DMS 273 (cell line): Measurements from ENCODE around the gene OR10C1.
"Not testable (repeated sequence)": the region's sequence is repeated elsewhere in the genome, so short reads cannot be mapped to it uniquely, and the experiment has no call there.

Experiments used
- DNase-seq: peaks from one replicate; lab custom pipeline; 2025; ENCODE audit not compliant: unreplicated experiment; lab: John Stamatoyannopoulos, UW

The OR10C1 gene

DNA sequence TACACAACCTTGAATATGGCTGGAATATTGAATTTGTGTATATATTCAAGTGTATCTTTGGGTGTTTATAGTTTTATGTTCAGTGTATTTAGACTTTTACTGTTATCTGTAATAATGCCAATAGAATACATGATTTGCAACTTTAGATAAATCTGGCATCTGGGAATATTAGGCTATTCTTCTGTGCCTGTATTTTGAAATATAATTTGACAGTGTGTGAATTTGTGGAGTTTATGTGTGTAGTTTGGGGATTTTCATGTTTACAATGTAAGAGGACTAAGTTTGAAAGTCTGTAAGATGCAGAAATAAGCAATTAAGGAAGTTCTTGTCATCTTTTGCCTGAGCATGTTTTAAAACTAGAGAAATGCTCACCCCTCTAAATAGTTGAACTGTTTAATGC lies at the start of gene OR10C1:
OR10C1 (plus strand) TSS at position 301 of the 400 bp plus-strand sequence. CDS start 710 bp downstream, outside the sequence.
- no peak for DNase-seq

GRCh38 chr6:29395331-29395730 lies 43.8 kb upstream of the OR10C1 start, which contains the start of gene OR12D2:
TSS of gene OR12D2 (plus strand) at chr6:29395631. CDS start at chr6:29396700, 1,069 bp downstream.
- DNase-seq, result no peak

DNA sequence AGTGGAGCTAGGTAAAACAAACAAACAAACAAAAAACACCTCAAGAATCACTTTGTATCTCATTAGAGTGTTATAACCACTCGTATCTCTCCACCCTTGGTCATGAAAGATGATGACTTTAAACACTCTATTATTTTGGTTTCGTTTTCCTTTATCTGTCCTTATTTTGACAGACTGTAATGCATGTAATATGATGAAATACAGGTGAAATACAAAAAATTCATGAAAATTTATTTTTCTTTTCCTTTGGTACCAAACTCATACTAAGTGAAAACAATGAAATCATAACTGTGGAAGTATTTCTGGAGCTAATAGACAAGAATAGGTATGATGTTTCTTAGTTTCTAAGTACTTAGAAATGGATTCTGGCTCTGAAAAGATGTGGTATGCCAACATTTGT lies 39.6 kb upstream of the OR10C1 start:
- no peak for DNase-seq

- no peak for DNase-seq
These were observed 35.3 kb upstream of the OR10C1 start for GRCh38 chr6:29403801-29404200.

DNA sequence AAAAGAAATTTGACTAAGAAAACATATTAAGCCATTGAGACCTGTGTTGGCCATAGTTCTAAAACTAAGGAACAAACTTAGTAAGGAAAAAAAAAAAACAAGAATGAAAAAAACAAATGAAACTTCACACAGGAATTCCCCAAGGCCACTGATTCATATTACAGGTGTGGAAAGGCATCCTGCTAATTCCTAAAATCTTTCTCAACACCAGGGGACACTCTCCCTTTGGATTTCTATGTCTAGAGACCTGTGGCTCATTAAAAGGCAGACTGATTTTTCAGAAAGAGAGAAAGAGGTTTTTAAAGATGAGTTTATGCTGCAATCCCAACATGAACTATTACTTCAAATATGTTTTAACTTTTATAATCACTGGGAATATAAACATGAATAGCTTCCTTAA lies 24.5 kb upstream of the OR10C1 start, which contains the start of gene OR12D1:
OR12D1 (plus strand) TSS at position 341 of the 400 bp plus-strand sequence.
- DNase-seq, result peak; percentile 15

- no peak for DNase-seq
These were observed 19.6 kb upstream of the OR10C1 start for GRCh38 chr6:29419516-29419915.

GRCh38 chr6:29424168-29424567 lies 14.9 kb upstream of the OR10C1 start:
- no peak for DNase-seq

DNA sequence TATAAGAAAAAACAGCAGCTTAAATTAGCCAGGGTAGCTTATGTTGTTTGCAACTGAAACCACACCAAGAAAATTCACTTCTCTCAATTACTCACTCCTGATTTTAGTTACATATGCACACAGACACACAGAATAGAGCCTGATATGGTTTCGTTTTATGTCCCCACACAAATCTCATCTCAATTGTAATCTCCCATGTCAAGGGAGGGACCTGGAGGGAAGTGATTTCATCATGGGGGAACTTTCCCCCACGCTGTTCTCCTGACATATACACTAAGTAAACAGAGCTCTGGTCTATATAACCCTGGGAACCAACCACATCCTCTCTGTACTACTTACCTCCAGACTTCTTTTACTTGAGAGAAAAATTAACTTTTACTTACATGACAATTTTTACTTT lies 14.5 kb upstream of the OR10C1 start:
- DNase-seq, result no peak

DNA sequence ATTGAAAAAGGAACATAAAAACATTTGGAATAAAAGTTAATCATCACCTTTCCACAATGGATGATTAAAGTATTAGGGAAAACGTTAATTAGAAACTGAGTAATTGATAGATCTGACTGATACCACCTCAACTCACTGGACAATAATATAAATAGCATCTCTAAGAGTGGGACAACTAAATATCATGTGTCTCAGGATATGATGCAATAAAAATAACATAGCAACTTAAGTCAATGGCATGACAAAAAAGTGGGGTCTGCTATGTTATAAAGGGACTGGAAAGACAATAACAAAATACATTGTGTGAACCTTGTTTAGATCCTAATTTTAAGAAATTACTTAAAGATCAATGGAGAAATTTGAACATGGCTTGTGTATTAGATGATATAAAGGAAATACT lies 14.0 kb upstream of the OR10C1 start:
- no peak for DNase-seq

- no peak for DNase-seq
These were observed 12.5 kb upstream of the OR10C1 start for GRCh38 chr6:29426654-29427053.

DNA sequence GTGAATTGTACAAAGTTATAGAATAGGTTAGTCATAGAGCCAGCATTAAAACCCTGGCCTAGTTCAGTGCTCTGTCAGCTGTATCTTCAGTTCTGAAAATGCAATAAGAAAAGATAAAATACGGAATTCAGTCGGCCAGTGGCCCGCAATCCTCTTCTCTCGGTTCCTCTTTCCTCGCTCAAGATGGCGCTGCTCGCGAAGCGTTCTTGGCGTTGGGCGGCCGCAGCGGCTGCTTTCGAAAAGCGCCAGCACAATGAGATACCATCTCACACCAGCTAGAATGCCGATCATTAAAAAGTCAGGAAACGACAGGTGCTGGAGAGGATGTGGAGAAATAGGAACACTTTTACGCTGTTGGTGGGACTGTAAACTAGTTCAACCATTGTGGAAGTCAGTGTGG lies 2.4 kb upstream of the OR10C1 start:
- not testable (repeated sequence) for DNase-seq

DNA sequence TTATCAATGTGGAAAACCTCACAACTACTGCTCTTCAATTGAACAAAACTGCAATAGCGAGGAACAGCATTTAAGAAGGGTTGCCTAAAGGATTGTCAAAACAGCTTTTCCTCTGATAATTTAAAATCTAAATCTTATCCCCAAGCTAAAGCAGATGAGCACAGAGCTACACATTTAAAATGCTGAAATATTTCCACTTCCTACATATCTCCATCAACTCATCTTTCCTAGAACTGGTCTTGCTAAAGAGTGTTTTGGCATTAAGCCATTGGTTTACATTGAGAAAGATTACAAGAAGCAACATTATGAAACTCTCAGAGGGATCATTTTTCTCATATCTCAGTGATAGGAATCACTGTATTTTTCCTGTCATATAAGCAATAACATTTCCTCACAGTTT lies 3.6 kb downstream of the OR10C1 start:
- DNase-seq, result no peak

DNA sequence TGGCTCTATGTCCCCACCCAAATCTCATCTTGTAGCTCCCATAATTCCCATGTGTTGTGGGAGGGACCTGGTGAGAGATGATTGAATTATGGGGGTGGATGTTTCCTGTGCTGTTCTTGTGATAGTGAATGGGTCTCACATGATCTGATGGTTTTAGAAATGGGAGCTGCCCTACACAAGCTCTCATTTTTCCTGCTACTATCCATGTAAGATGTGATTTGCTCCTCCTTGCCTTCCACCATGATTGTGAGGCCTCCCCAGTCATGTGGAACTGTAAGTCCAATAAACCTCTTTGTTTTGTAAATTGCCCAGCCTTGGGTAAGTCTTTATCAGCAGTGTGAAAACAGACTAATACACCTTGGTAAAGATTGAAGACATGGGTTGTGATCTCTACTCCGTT lies 4.9 kb downstream of the OR10C1 start:
- not testable (repeated sequence) for DNase-seq

DNA sequence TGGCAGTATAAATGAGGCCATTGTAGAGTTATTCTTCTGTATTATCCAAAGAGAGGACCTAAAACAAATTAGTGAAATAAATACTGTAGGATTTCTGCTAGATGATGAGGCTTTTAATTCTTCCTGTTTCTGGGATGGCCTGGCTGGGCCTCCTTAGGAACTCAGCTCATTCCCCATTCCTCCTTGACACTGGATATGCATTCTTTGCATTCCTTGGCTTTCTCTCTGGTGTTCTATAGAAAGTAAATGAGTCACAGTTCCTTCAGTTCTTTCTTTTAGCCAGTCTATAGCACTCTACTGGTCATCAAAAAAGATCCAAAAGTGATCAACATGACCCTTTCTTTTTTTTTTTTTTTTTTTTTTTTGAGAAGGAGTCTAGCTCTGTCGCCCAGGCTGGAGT lies 8.6 kb downstream of the OR10C1 start:
- no peak for DNase-seq

DNA sequence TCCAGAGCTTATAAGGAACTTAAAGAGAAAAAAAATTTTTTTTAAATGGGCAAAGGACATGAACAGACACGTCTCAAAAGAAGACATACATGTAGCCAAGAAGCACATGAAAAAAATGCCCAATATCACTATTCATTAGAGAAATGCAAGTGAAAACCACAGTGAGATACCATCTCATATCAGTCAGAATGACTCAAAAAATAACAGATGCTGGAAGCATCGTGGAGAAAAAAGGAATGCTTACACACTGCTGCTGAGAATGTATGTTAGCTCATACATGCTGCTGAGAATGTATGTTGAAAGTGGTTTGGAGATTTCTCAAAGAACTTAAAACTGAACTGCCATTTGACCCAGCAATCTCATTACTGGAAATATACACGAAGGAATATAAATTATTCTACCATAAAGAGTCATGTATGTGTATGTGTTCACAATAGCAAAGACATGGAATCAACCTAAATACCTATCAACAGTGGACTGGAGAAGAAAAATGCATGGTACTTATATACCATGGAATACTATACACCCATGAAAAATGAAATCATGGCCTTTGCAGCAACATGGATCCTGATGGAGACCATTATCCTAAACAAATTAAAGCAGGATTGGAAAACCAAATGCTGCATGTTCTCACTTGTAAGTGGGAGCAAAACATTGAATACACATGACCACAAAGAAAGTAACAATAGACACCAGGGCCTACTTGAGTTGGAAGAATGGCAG lies 12.5 kb downstream of the OR10C1 start:
- DNase-seq, result no peak

- no peak for DNase-seq
These were observed 17.9 kb downstream of the OR10C1 start, which contains the start of the genes OR11A1 and OR2H1 for GRCh38 chr6:29456971-29457370. TSS of gene OR11A1 (minus strand) at chr6:29457071. CDS start at chr6:29427641, 29,430 bp downstream. TSS of gene OR2H1 (plus strand) at chr6:29457155. CDS start at chr6:29461770, 4,615 bp downstream.

DNA sequence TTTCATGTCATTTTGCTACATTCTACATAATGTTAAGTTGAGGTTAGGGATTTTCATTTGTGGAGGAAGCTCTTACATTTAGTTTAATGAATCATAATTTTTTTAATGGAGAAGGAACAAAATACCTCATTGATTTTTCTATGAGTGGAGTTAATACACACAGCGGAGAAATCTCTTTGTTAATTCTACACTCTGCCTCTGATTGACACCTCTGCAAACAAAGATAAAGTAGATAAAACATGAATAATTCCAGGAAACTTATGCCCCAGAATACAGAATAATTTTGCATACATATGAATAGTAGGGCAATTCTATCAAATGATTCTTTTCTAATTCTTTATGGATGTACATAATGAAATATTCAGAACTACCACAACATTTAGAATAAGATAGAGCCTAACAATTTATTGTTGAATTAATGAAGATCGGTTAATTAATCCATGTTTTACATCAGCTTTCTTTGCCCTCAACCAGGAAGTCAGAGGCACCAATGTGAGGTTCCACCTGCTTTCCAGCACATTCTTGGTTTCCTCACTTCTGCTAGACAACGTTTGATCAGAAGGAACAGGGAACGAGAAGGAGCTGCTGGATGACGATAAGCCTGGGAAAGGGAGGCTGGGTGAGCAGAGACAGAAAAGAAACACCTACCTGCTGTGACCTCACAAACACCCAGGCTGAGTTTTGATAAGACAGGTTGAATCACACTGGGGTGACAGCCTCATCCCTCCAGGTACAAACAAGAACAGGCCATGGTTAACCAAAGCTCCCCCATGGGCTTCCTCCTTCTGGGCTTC lies 22.1 kb downstream of the OR10C1 start:
- DNase-seq, result no peak

DNA sequence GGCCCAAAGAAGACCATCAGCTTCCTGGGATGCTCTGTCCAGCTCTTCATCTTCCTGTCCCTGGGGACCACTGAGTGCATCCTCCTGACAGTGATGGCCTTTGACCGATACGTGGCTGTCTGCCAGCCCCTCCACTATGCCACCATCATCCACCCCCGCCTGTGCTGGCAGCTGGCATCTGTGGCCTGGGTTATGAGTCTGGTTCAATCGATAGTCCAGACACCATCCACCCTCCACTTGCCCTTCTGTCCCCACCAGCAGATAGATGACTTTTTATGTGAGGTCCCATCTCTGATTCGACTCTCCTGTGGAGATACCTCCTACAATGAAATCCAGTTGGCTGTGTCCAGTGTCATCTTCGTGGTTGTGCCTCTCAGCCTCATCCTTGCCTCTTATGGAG lies 22.9 kb downstream of the OR10C1 start:
- DNase-seq, result no peak

GRCh38 chr6:29465279-29465678 lies 26.2 kb downstream of the OR10C1 start:
- no peak for DNase-seq

- DNase-seq, result no peak
These were observed 26.7 kb downstream of the OR10C1 start for GRCh38 chr6:29465801-29466200.

GRCh38 chr6:29466241-29466640 lies 27.1 kb downstream of the OR10C1 start:
- no peak for DNase-seq

- DNase-seq, result no peak
These were observed 35.9 kb downstream of the OR10C1 start for GRCh38 chr6:29474996-29475395.
